ENCODE results near the gene REEP5.

DNA sequence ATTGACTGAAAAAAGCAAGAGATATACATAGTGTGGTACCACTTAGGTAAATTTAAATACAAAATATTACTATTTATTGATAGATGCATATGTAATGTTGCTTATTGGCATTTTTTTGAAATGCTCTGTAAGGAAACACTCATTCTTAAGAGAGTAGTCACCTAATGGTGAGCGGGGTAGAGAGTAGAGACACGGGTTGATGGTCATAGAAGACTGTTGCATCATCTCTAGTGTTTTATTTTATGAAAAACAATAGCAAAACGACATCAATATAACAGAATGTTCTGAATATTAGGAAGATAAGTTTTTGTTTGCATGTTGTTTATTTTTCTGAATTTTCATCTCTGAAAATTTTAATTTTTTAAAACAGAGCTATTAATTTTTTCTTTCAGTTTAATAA lies 56.9 kb downstream of the REEP5 start:
- TF ChIP-seq NFE2L1 (CRISPR knock-in tag; IDR thresholded peaks at IDR 0.05) (no peak), GTF2I (CRISPR knock-in tag; conservative IDR thresholded peaks at IDR 0.05) (no peak), RORB (CRISPR knock-in tag; IDR thresholded peaks at IDR 0.05) (no peak), TEAD4 (CRISPR knock-in tag; IDR thresholded peaks at IDR 0.05) (no peak), SP1 (CRISPR knock-in tag; conservative IDR thresholded peaks at IDR 0.05) (no peak), OVOL2 (CRISPR knock-in tag; IDR thresholded peaks at IDR 0.05; ENCODE audit: borderline replicate concordance) (no peak), TCF7 (CRISPR knock-in tag; IDR thresholded peaks at IDR 0.05; ENCODE audit: low read depth) (no peak)
- TF ChIP-seq, protein P1, sequence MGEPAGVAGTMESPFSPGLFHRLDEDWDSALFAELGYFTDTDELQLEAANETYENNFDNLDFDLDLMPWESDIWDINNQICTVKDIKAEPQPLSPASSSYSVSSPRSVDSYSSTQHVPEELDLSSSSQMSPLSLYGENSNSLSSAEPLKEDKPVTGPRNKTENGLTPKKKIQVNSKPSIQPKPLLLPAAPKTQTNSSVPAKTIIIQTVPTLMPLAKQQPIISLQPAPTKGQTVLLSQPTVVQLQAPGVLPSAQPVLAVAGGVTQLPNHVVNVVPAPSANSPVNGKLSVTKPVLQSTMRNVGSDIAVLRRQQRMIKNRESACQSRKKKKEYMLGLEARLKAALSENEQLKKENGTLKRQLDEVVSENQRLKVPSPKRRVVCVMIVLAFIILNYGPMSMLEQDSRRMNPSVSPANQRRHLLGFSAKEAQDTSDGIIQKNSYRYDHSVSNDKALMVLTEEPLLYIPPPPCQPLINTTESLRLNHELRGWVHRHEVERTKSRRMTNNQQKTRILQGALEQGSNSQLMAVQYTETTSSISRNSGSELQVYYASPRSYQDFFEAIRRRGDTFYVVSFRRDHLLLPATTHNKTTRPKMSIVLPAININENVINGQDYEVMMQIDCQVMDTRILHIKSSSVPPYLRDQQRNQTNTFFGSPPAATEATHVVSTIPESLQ (CRISPR knock-in tag; IDR thresholded peaks at IDR 0.05), result no peak
- TF ChIP-seq, protein P2, sequence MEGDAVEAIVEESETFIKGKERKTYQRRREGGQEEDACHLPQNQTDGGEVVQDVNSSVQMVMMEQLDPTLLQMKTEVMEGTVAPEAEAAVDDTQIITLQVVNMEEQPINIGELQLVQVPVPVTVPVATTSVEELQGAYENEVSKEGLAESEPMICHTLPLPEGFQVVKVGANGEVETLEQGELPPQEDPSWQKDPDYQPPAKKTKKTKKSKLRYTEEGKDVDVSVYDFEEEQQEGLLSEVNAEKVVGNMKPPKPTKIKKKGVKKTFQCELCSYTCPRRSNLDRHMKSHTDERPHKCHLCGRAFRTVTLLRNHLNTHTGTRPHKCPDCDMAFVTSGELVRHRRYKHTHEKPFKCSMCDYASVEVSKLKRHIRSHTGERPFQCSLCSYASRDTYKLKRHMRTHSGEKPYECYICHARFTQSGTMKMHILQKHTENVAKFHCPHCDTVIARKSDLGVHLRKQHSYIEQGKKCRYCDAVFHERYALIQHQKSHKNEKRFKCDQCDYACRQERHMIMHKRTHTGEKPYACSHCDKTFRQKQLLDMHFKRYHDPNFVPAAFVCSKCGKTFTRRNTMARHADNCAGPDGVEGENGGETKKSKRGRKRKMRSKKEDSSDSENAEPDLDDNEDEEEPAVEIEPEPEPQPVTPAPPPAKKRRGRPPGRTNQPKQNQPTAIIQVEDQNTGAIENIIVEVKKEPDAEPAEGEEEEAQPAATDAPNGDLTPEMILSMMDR (IDR thresholded peaks at IDR 0.05), result no peak
- TF ChIP-seq, protein P3, sequence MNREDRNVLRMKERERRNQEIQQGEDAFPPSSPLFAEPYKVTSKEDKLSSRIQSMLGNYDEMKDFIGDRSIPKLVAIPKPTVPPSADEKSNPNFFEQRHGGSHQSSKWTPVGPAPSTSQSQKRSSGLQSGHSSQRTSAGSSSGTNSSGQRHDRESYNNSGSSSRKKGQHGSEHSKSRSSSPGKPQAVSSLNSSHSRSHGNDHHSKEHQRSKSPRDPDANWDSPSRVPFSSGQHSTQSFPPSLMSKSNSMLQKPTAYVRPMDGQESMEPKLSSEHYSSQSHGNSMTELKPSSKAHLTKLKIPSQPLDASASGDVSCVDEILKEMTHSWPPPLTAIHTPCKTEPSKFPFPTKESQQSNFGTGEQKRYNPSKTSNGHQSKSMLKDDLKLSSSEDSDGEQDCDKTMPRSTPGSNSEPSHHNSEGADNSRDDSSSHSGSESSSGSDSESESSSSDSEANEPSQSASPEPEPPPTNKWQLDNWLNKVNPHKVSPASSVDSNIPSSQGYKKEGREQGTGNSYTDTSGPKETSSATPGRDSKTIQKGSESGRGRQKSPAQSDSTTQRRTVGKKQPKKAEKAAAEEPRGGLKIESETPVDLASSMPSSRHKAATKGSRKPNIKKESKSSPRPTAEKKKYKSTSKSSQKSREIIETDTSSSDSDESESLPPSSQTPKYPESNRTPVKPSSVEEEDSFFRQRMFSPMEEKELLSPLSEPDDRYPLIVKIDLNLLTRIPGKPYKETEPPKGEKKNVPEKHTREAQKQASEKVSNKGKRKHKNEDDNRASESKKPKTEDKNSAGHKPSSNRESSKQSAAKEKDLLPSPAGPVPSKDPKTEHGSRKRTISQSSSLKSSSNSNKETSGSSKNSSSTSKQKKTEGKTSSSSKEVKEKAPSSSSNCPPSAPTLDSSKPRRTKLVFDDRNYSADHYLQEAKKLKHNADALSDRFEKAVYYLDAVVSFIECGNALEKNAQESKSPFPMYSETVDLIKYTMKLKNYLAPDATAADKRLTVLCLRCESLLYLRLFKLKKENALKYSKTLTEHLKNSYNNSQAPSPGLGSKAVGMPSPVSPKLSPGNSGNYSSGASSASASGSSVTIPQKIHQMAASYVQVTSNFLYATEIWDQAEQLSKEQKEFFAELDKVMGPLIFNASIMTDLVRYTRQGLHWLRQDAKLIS (CRISPR knock-in tag; IDR thresholded peaks at IDR 0.05; ENCODE audit: borderline replicate concordance), result no peak
- TF ChIP-seq, protein P4, sequence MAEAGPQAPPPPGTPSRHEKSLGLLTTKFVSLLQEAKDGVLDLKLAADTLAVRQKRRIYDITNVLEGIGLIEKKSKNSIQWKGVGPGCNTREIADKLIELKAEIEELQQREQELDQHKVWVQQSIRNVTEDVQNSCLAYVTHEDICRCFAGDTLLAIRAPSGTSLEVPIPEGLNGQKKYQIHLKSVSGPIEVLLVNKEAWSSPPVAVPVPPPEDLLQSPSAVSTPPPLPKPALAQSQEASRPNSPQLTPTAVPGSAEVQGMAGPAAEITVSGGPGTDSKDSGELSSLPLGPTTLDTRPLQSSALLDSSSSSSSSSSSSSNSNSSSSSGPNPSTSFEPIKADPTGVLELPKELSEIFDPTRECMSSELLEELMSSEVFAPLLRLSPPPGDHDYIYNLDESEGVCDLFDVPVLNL (CRISPR knock-in tag; IDR thresholded peaks at IDR 0.05; ENCODE audit: borderline replicate concordance, low read depth), result no peak

Measured in WTC11 (cell line).